Measurements from ENCODE around the gene METTL21C.

The METTL21C gene

GRCh38 chr13:102697929-102698648 lies 3.2 kb upstream of the METTL21C start:
- H3K9ac ChIP-seq (ENCODE audit: low read length), result no peak overlapping the region
- no peaks in the 10 kb centered on the region for H3K36me3 ChIP-seq (ENCODE audit: control insufficient read depth, insufficient read depth, low read length)
- H3K4me1 ChIP-seq (ENCODE audit: control insufficient read depth, insufficient read depth, low read length), result 0 out of 2 replicates have a peak, but pooled peaks cover 4% of the 10 kb centered on the region
- H3K27me3 ChIP-seq (ENCODE audit: control insufficient read depth, insufficient read depth, low read length), result no peaks in the 10 kb centered on the region
- H3K27ac ChIP-seq (ENCODE audit: low read depth, low read length), result no peak overlapping the region
- peaks cover 8% of the 10 kb centered on the region; the same call in 1 of the 2 replicates for H3K9me3 ChIP-seq (ENCODE audit: control insufficient read depth, insufficient read depth, low read depth, low read length)
- no peak overlapping the region for H3K4me3 ChIP-seq (ENCODE audit: low read depth, low read length)

GRCh38 chr13:102697264-102697663 lies 2.4 kb upstream of the METTL21C start:
- Histone ChIP-seq H3K4me3 (ENCODE audit: low read depth, low read length) (no peak overlapping the region), H3K4me1 (ENCODE audit: control insufficient read depth, insufficient read depth, low read length) (peaks cover 11% of the 10 kb centered on the region; the same call in 1 of the 2 replicates), H3K9me3 (ENCODE audit: control insufficient read depth, insufficient read depth, low read depth, low read length) (peaks cover 8% of the 10 kb centered on the region; the same call in 1 of the 2 replicates), H3K9ac (ENCODE audit: low read length) (no peak overlapping the region), H3K27ac (ENCODE audit: low read depth, low read length) (no peak overlapping the region), H3K36me3 (ENCODE audit: control insufficient read depth, insufficient read depth, low read length) (no peaks in the 10 kb centered on the region), H3K27me3 (ENCODE audit: control insufficient read depth, insufficient read depth, low read length) (no peaks in the 10 kb centered on the region)

GRCh38 chr13:102696465-102696864 lies 1.6 kb upstream of the METTL21C start:
- no peak overlapping the region for H3K4me3 ChIP-seq (ENCODE audit: low read depth, low read length)
- H3K9me3 ChIP-seq (ENCODE audit: control insufficient read depth, insufficient read depth, low read depth, low read length), result peaks cover 8% of the 10 kb centered on the region; the same call in 1 of the 2 replicates
- no peaks in the 10 kb centered on the region for H3K36me3 ChIP-seq (ENCODE audit: control insufficient read depth, insufficient read depth, low read length)
- H3K27ac ChIP-seq (ENCODE audit: low read depth, low read length), result no peak overlapping the region
- H3K9ac ChIP-seq (ENCODE audit: low read length), result no peak overlapping the region
- H3K4me1 ChIP-seq (ENCODE audit: control insufficient read depth, insufficient read depth, low read length), result peaks cover 19% of the 10 kb centered on the region; the same call in 1 of the 2 replicates
- H3K27me3 ChIP-seq (ENCODE audit: control insufficient read depth, insufficient read depth, low read length), result no peaks in the 10 kb centered on the region

- Histone ChIP-seq H3K9me3 (ENCODE audit: control insufficient read depth, insufficient read depth, low read depth, low read length) (peaks cover 4% of the 10 kb centered on the region; the same call in 1 of the 2 replicates), H3K27me3 (ENCODE audit: control insufficient read depth, insufficient read depth, low read length) (no peaks in the 10 kb centered on the region), H3K36me3 (ENCODE audit: control insufficient read depth, insufficient read depth, low read length) (no peaks in the 10 kb centered on the region), H3K9ac (ENCODE audit: low read length) (no peak overlapping the region), H3K27ac (ENCODE audit: low read depth, low read length) (no peak overlapping the region), H3K4me3 (ENCODE audit: low read depth, low read length) (no peak overlapping the region), H3K4me1 (ENCODE audit: control insufficient read depth, insufficient read depth, low read length) (peaks cover 16% of the 10 kb centered on the region; the same call in 1 of the 2 replicates)
Observed at GRCh38 chr13:102693776-102694175, 1.1 kb downstream of the METTL21C start.

- no peaks in the 10 kb centered on the region for H3K27me3 ChIP-seq (ENCODE audit: control insufficient read depth, insufficient read depth, low read length)
- no peak overlapping the region for H3K27ac ChIP-seq (ENCODE audit: low read depth, low read length)
- no peaks in the 10 kb centered on the region for H3K9me3 ChIP-seq (ENCODE audit: control insufficient read depth, insufficient read depth, low read depth, low read length)
- no peak overlapping the region for H3K4me3 ChIP-seq (ENCODE audit: low read depth, low read length)
- H3K4me1 ChIP-seq (ENCODE audit: control insufficient read depth, insufficient read depth, low read length), result peaks cover 19% of the 10 kb centered on the region
- H3K9ac ChIP-seq (ENCODE audit: low read length), result no peak overlapping the region
- no peaks in the 10 kb centered on the region for H3K36me3 ChIP-seq (ENCODE audit: control insufficient read depth, insufficient read depth, low read length)
Observed at GRCh38 chr13:102693250-102693649, 1.6 kb downstream of the METTL21C start.

- Histone ChIP-seq H3K9me3 (ENCODE audit: control insufficient read depth, insufficient read depth, low read depth, low read length) (no peaks in the 10 kb centered on the region), H3K36me3 (ENCODE audit: control insufficient read depth, insufficient read depth, low read length) (no peaks in the 10 kb centered on the region), H3K27ac (ENCODE audit: low read depth, low read length) (no peak overlapping the region), H3K27me3 (ENCODE audit: control insufficient read depth, insufficient read depth, low read length) (no peaks in the 10 kb centered on the region), H3K4me3 (ENCODE audit: low read depth, low read length) (no peak overlapping the region), H3K4me1 (ENCODE audit: control insufficient read depth, insufficient read depth, low read length) (peaks cover 22% of the 10 kb centered on the region), H3K9ac (ENCODE audit: low read length) (no peak overlapping the region)
Observed at GRCh38 chr13:102692491-102692826, 2.4 kb downstream of the METTL21C start.

- H3K27ac ChIP-seq (ENCODE audit: low read depth, low read length), result no peak overlapping the region
- H3K27me3 ChIP-seq (ENCODE audit: control insufficient read depth, insufficient read depth, low read length), result no peaks in the 10 kb centered on the region
- H3K4me3 ChIP-seq (ENCODE audit: low read depth, low read length), result no peak overlapping the region
- H3K9me3 ChIP-seq (ENCODE audit: control insufficient read depth, insufficient read depth, low read depth, low read length), result no peaks in the 10 kb centered on the region
- peaks cover 22% of the 10 kb centered on the region for H3K4me1 ChIP-seq (ENCODE audit: control insufficient read depth, insufficient read depth, low read length)
- H3K36me3 ChIP-seq (ENCODE audit: control insufficient read depth, insufficient read depth, low read length), result no peaks in the 10 kb centered on the region
- no peak overlapping the region for H3K9ac ChIP-seq (ENCODE audit: low read length)
Observed at GRCh38 chr13:102690883-102691282, 4.0 kb downstream of the METTL21C start.

- Histone ChIP-seq H3K9ac (ENCODE audit: low read length) (no peak overlapping the region), H3K4me3 (ENCODE audit: low read depth, low read length) (no peak overlapping the region), H3K27me3 (ENCODE audit: control insufficient read depth, insufficient read depth, low read length) (no peaks in the 10 kb centered on the region), H3K4me1 (ENCODE audit: control insufficient read depth, insufficient read depth, low read length) (peaks cover 22% of the 10 kb centered on the region), H3K9me3 (ENCODE audit: control insufficient read depth, insufficient read depth, low read depth, low read length) (no peaks in the 10 kb centered on the region), H3K36me3 (ENCODE audit: control insufficient read depth, insufficient read depth, low read length) (no peaks in the 10 kb centered on the region), H3K27ac (ENCODE audit: low read depth, low read length) (no peak overlapping the region)
Observed at GRCh38 chr13:102688306-102688973, 6.4 kb downstream of the METTL21C start.

GRCh38 chr13:102687520-102687919 lies 7.3 kb downstream of the METTL21C start:
- Histone ChIP-seq H3K9me3 (ENCODE audit: control insufficient read depth, insufficient read depth, low read depth, low read length) (no peaks in the 10 kb centered on the region), H3K4me3 (ENCODE audit: low read depth, low read length) (no peak overlapping the region), H3K36me3 (ENCODE audit: control insufficient read depth, insufficient read depth, low read length) (no peaks in the 10 kb centered on the region), H3K9ac (ENCODE audit: low read length) (no peak overlapping the region), H3K27ac (ENCODE audit: low read depth, low read length) (no peak overlapping the region), H3K27me3 (ENCODE audit: control insufficient read depth, insufficient read depth, low read length) (no peaks in the 10 kb centered on the region), H3K4me1 (ENCODE audit: control insufficient read depth, insufficient read depth, low read length) (peaks cover 18% of the 10 kb centered on the region)

- no peaks in the 10 kb centered on the region for H3K36me3 ChIP-seq (ENCODE audit: control insufficient read depth, insufficient read depth, low read length)
- H3K9ac ChIP-seq (ENCODE audit: low read length), result no peak overlapping the region
- no peak overlapping the region for H3K4me3 ChIP-seq (ENCODE audit: low read depth, low read length)
- no peak overlapping the region for H3K27ac ChIP-seq (ENCODE audit: low read depth, low read length)
- H3K27me3 ChIP-seq (ENCODE audit: control insufficient read depth, insufficient read depth, low read length), result no peaks in the 10 kb centered on the region
- H3K9me3 ChIP-seq (ENCODE audit: control insufficient read depth, insufficient read depth, low read depth, low read length), result no peaks in the 10 kb centered on the region
- peaks cover 7% of the 10 kb centered on the region; the same call in 1 of the 2 replicates for H3K4me1 ChIP-seq (ENCODE audit: control insufficient read depth, insufficient read depth, low read length)
Observed at GRCh38 chr13:102686024-102686423, 8.8 kb downstream of the METTL21C start.

- Histone ChIP-seq H3K36me3 (ENCODE audit: control insufficient read depth, insufficient read depth, low read length) (peaks cover 14% of the 10 kb centered on the region), H3K27me3 (ENCODE audit: control insufficient read depth, insufficient read depth, low read length) (no peaks in the 10 kb centered on the region), H3K27ac (ENCODE audit: low read depth, low read length) (no peak overlapping the region), H3K9me3 (ENCODE audit: control insufficient read depth, insufficient read depth, low read depth, low read length) (no peaks in the 10 kb centered on the region), H3K9ac (ENCODE audit: low read length) (no peak overlapping the region), H3K4me3 (ENCODE audit: low read depth, low read length) (no peak overlapping the region), H3K4me1 (ENCODE audit: control insufficient read depth, insufficient read depth, low read length) (peaks cover 7% of the 10 kb centered on the region; the same call in 1 of the 2 replicates)
Observed at GRCh38 chr13:102683637-102684036, 11.2 kb downstream of the METTL21C start.

All from HUES6 (cell line).